HCT116 (cell line): ENCODE measurements around the gene LAS1L. TPM values are rescaled to one million over a fixed set of nuclear protein-coding genes. Genes with fewer than 3 reads are reported as not detected.

Source experiments
- ATAC-seq: fragments of 200-7000 bp; cut with Tn5 transposase; 2 replicates; pipeline ENCODE4 v1.9.1; 2020; ENCODE audit warnings: mild to moderate bottlenecking, moderate library complexity
- BruUV-seq: library from RNA; stranded (reverse); fragments of 400-500 nt; replicated peaks from 2 replicates; lab custom pipeline; 2021; lab: Mats Ljungman, UMichigan
- CTCF ChIA-PET: fragments of 300-600 bp; sonication (Branson Sonifier 250); formaldehyde crosslinking; loops from one replicate; lab custom pipeline; 2021; ENCODE audit warnings: antibody characterized with exemption; lab: Charles Lee
- POLR2A ChIA-PET: fragments of 300-600, 350-600 bp; sonication (Branson Sonifier 250); formaldehyde crosslinking; loops from one replicate; lab custom pipeline; 2021; ENCODE audit warnings: antibody characterized with exemption; lab: Charles Lee
- RAD21 ChIA-PET, 2 experiments: fragments of 300-600 bp; sonication (Branson Sonifier 250); formaldehyde crosslinking; loops; one replicate each; lab custom pipeline; 2023; ENCODE audit warnings: low total read pairs in 2 of 2; ENCODE audit not compliant: uncharacterized antibody in 2 of 2, unreplicated experiment in 2 of 2, low non-redundant PET in 1 of 2; lab: Charles Lee
- DNase-seq: peaks from one replicate; pipeline ENCODE4 v3.0.0-alpha.2; 2010; ENCODE audit warnings: low read depth, low spot score
- H2AFZ ChIP-seq: fragments of 200-600 bp; shearing (Covaris generic), sonication (generic); 2 replicates; pipeline ENCODE4 v1.6.1; 2017; ENCODE audit warnings: low read depth, mixed run types, mixed read lengths, antibody characterized with exemption, low read length; ENCODE audit not compliant: poor library complexity, severe bottlenecking
- H3K27ac ChIP-seq: 2 replicates; pipeline ENCODE4 v1.5.1; 2012; ENCODE audit warnings: low read depth, low read length
- H3K27me3 ChIP-seq: fragments of 200-600 bp; sonication (generic); 2 replicates; pipeline ENCODE4 v1.6.1; 2016; ENCODE audit warnings: mixed run types, low read length, mixed read lengths; ENCODE audit not compliant: insufficient read depth
- H3K36me3 ChIP-seq, 2 experiments: fragments of 200-500 bp in 1 of 2; fragments of 200-600 bp in 1 of 2; sonication (Bioruptor generic) in 1 of 2; sonication (generic) in 1 of 2; 2 replicates each; pipeline versions ENCODE4 v1.5.1 to v1.6.1; 2014 to 2016; ENCODE audit warnings: low read length in 2 of 2, inconsistent platforms in 1 of 2, mixed read lengths in 1 of 2, mixed run types in 1 of 2; ENCODE audit not compliant: insufficient read depth in 2 of 2, control insufficient read depth in 1 of 2
- H3K4me1 ChIP-seq, 2 experiments: fragments of 200-600 bp in 1 of 2; sonication (generic) in 1 of 2; 2 replicates each; pipeline versions ENCODE4 v1.5.1 to v1.6.1; 2012 to 2017; ENCODE audit warnings: low read length in 2 of 2, inconsistent platforms in 1 of 2, mild to moderate bottlenecking in 1 of 2, mixed read lengths in 1 of 2, mixed run types in 1 of 2, moderate library complexity in 1 of 2; ENCODE audit not compliant: insufficient read depth in 2 of 2, control insufficient read depth in 1 of 2
- H3K4me2 ChIP-seq: fragments of 200-600 bp; sonication (generic); 2 replicates; pipeline ENCODE4 v1.6.1; 2017; ENCODE audit warnings: mixed run types, low read length, mixed read lengths
- H3K4me3 ChIP-seq, 2 experiments: fragments of 200-600 bp in 1 of 2; sonication (generic) in 1 of 2; replicated peaks in 1 of 2; 2 replicates each; pipeline ENCODE4 v1.5.1; 2011 to 2016; ENCODE audit warnings: low read length in 2 of 2, control low read depth in 1 of 2, low read depth in 1 of 2, mild to moderate bottlenecking in 1 of 2, mixed read lengths in 1 of 2, mixed run types in 1 of 2
- H3K79me2 ChIP-seq: fragments of 200-600 bp; sonication (generic); 2 replicates; pipeline ENCODE4 v1.6.1; 2017; ENCODE audit warnings: mild to moderate bottlenecking, mixed run types, low read length, moderate library complexity, mixed read lengths; ENCODE audit not compliant: insufficient read depth
- H3K9ac ChIP-seq: fragments of 200-600 bp; sonication (generic); 2 replicates; pipeline ENCODE4 v1.6.1; 2016; ENCODE audit warnings: low read length, mixed read lengths
- H3K9me2 ChIP-seq: fragments of 200-600 bp; sonication (generic), shearing (Covaris generic); 2 replicates; pipeline ENCODE4 v1.6.1; 2017; ENCODE audit warnings: mixed run types, mild to moderate bottlenecking, moderate library complexity; ENCODE audit not compliant: insufficient read depth
- H3K9me3 ChIP-seq, 2 experiments: fragments of 200-500 bp in 1 of 2; fragments of 200-600 bp in 1 of 2; sonication (Bioruptor generic) in 1 of 2; sonication (generic) in 1 of 2; 2 replicates each; pipeline ENCODE4 v1.6.1; 2014 to 2017; ENCODE audit warnings: low read length in 2 of 2, mixed read lengths in 2 of 2, inconsistent platforms in 1 of 2, low read depth in 1 of 2, mild to moderate bottlenecking in 1 of 2, mixed run types in 1 of 2, moderate library complexity in 1 of 2; ENCODE audit not compliant: control insufficient read depth in 1 of 2, insufficient read depth in 1 of 2
- H4K20me1 ChIP-seq: fragments of 200-600 bp; sonication (generic), shearing (Covaris generic); 2 replicates; pipeline ENCODE4 v1.6.1; 2017; ENCODE audit warnings: mixed run types, mild to moderate bottlenecking, moderate library complexity; ENCODE audit not compliant: insufficient read depth
- CEBPB ChIP-seq: IDR thresholded peaks from 2 replicates; pipeline ENCODE4 v1.6.1; 2012; ENCODE audit warnings: low read depth
- ELF1 ChIP-seq: IDR thresholded peaks from 2 replicates; pipeline ENCODE4 v1.6.1; 2012; ENCODE audit warnings: low read depth, borderline replicate concordance
- EZH2phosphoT487 ChIP-seq: fragments of 200-600 bp; IDR thresholded peaks from 2 replicates; pipeline ENCODE4 v1.6.1; 2018; ENCODE audit warnings: antibody characterized with exemption, borderline replicate concordance
- FOSL1 ChIP-seq: IDR thresholded peaks from 2 replicates; pipeline ENCODE4 v1.6.1; 2012; ENCODE audit warnings: low read depth
- POLR2A ChIP-seq: IDR thresholded peaks from 2 replicates; pipeline ENCODE4 v1.7.0; 2011; ENCODE audit warnings: borderline replicate concordance; ENCODE audit not compliant: insufficient read depth, insufficient read length; ENCODE audit errors: extremely low read depth
- POLR2AphosphoS5 ChIP-seq: IDR thresholded peaks from 2 replicates; pipeline ENCODE4 v1.6.1; 2011; ENCODE audit warnings: mild to moderate bottlenecking, low read depth, low read length, moderate library complexity
- RAD21 ChIP-seq: IDR thresholded peaks from 2 replicates; pipeline ENCODE4 v1.6.1; 2012; ENCODE audit warnings: low read depth, mild to moderate bottlenecking
- SIN3A ChIP-seq: IDR thresholded peaks from 2 replicates; pipeline ENCODE4 v1.6.1; 2012; ENCODE audit warnings: low read depth
- SP1 ChIP-seq: IDR thresholded peaks from 2 replicates; pipeline ENCODE4 v1.6.1; 2012; ENCODE audit warnings: low read depth
- SRF ChIP-seq: IDR thresholded peaks from 2 replicates; pipeline ENCODE4 v1.6.1; 2012; ENCODE audit warnings: low read depth
- TCF7L2 ChIP-seq: IDR thresholded peaks from 2 replicates; pipeline ENCODE4 v1.7.0; 2011; ENCODE audit warnings: borderline replicate concordance, inconsistent platforms; ENCODE audit not compliant: insufficient read depth, insufficient read length; ENCODE audit errors: extremely low read depth
- ZNF274 ChIP-seq: fragments of 200-500 bp; sonication (Bioruptor generic); IDR thresholded peaks from 2 replicates; pipeline ENCODE4 v1.6.1; 2014; ENCODE audit warnings: mild to moderate bottlenecking, low read depth, low read length, inconsistent platforms
- intact Hi-C: fragments of 100-400 bp; cut with micrococcal nuclease; formaldehyde crosslinking; loops from 2 replicates; pipeline ENCODE4 v1.10.0; 2022
- total RNA-seq: library from RNA; stranded (reverse); gene quantifications from one replicate; pipeline ENCODE4 v1.2.1, GENCODE V29; 2021; ENCODE audit not compliant: unreplicated experiment
- TF ChIP-seq, protein P1 (sequence below): IDR thresholded peaks from 2 replicates; pipeline ENCODE4 v1.6.1; 2012
- TF ChIP-seq, protein P2 (sequence below): IDR thresholded peaks from 2 replicates; pipeline ENCODE4 v1.6.1; 2012
- TF ChIP-seq, protein P3 (sequence below): IDR thresholded peaks from 2 replicates; pipeline ENCODE4 v1.6.1; 2011; ENCODE audit warnings: mild to moderate bottlenecking, low read length, moderate library complexity; ENCODE audit not compliant: insufficient replicate concordance; ENCODE audit errors: extremely low read depth

Gene LAS1L
- total RNA-seq, 1 experiment from 2014 or later = 47.7 TPM

DNA sequence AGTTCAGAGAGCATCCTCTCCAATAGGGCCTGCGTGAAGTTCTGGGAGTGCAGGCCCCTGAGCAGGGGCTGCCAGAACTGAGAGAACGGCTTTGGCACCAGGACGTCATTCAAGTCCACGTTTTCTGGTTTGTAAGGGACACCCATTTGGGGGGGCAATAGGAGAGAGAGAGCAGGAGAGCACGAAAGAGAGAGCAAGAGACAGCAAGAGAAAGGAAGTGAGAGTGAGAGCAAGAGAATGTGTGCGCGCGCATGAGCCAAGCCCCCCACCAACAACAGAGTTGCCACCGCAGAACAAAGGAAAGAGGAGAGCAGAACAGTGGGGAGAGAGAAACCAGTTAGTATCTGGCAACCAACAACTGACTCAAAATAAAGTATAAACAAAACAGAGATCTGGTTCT lies 10.4 kb downstream of the LAS1L start:
- POLR2A ChIA-PET = no interaction called here
- no peak overlapping the region for H3K4me3 ChIP-seq
- H3K79me2 ChIP-seq = 0 out of 2 replicates have a peak, but pooled peaks cover 6% of the 10 kb centered on the region
- no peaks in the 10 kb centered on the region for H3K27me3 ChIP-seq
- ATAC-seq (no peak), DNase-seq (no peak)
- peaks cover 0 to 16% of the 10 kb centered on the region in 2 experiments; a peak in 2 of 4 replicates for H3K36me3 ChIP-seq
- H2AFZ ChIP-seq = no peak overlapping the region
- TF ChIP-seq ZNF274 (no peak), SP1 (no peak), SIN3A (no peak), ELF1 (no peak), EZH2phosphoT487 (no peak), RAD21 (no peak), FOSL1 (no peak), POLR2AphosphoS5 (no peak), CEBPB (no peak), TCF7L2 (no peak), POLR2A (no peak), SRF (no peak)
- TF ChIP-seq, protein P1, sequence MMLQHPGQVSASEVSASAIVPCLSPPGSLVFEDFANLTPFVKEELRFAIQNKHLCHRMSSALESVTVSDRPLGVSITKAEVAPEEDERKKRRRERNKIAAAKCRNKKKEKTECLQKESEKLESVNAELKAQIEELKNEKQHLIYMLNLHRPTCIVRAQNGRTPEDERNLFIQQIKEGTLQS = no peak
- TF ChIP-seq, protein P2, sequence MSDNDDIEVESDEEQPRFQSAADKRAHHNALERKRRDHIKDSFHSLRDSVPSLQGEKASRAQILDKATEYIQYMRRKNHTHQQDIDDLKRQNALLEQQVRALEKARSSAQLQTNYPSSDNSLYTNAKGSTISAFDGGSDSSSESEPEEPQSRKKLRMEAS = no peak
- TF ChIP-seq, protein P3, sequence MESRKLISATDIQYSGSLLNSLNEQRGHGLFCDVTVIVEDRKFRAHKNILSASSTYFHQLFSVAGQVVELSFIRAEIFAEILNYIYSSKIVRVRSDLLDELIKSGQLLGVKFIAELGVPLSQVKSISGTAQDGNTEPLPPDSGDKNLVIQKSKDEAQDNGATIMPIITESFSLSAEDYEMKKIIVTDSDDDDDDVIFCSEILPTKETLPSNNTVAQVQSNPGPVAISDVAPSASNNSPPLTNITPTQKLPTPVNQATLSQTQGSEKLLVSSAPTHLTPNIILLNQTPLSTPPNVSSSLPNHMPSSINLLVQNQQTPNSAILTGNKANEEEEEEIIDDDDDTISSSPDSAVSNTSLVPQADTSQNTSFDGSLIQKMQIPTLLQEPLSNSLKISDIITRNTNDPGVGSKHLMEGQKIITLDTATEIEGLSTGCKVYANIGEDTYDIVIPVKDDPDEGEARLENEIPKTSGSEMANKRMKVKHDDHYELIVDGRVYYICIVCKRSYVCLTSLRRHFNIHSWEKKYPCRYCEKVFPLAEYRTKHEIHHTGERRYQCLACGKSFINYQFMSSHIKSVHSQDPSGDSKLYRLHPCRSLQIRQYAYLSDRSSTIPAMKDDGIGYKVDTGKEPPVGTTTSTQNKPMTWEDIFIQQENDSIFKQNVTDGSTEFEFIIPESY = no peak
- H4K20me1 ChIP-seq = no peaks in the 10 kb centered on the region
- H3K9me3 ChIP-seq = no peaks in the 10 kb centered on the region
- intact Hi-C loops = no loop called here
- H3K9ac ChIP-seq = no peak overlapping the region
- no peak overlapping the region for H3K4me2 ChIP-seq
- CTCF ChIA-PET = no interaction called here
- no TSS peak for BruUV-seq
- H3K9me2 ChIP-seq = no peaks in the 10 kb centered on the region
- no peak overlapping the region for H3K27ac ChIP-seq
- no peaks in the 10 kb centered on the region for H3K4me1 ChIP-seq
- RAD21 ChIA-PET = no interaction called here
